PC-3 (cell line): ENCODE measurements around the gene TWIST2.

Experiments used
- CTCF ChIP-seq: fragments of 300-600 bp; sonication (generic); conservative IDR thresholded peaks from 2 replicates; pipeline ENCODE4 v1.5.1; 2017; ENCODE audit warnings: antibody characterized with exemption, low read depth, mild to moderate bottlenecking, low read length
- EZH2 ChIP-seq: fragments of 300-600 bp; sonication (generic); IDR thresholded peaks from one replicate; pipeline ENCODE4 v1.6.1; 2017; ENCODE audit warnings: antibody characterized with exemption, mild to moderate bottlenecking, low read length; ENCODE audit not compliant: unreplicated experiment
- EZH2phosphoT487 ChIP-seq: fragments of 300-600 bp; sonication (generic); IDR thresholded peaks from 2 replicates; pipeline ENCODE4 v1.6.1; 2018; ENCODE audit warnings: mild to moderate bottlenecking, antibody characterized with exemption, low read length, borderline replicate concordance

DNA sequence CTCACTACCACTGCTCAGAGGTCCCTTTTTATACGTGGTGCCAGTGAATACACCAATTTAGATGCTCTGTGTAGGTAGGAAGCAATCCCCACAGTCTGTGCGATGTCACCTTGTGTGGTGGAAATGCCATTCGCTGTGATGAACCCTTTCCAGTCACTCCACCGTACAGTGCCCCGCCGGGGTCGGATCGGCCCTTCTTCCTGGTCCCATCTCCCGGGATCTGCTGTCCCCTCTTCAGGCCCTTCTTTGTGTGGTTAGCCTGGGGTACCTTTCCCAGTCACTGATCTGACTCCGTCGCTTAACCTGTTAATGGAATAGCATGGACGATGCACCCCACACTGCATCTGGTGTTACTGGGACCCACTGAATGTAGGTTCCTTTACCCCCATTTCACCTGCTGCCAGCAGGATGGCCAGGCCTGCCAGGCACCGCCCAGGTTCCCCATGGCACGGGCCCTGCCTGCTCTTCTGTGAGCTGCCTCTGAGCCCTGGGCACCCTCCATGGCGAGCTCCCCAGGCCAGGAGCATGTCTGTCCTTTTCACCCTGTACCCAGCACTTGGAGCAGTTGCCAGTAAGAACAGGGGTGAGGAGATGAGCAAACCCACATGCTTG lies 18.0 kb downstream of the TWIST2 start:
- TF ChIP-seq CTCF (no peak), EZH2 (no peak), EZH2phosphoT487 (no peak)
